ENCODE results near the gene TMSB4X.

The TMSB4X gene

DNA sequence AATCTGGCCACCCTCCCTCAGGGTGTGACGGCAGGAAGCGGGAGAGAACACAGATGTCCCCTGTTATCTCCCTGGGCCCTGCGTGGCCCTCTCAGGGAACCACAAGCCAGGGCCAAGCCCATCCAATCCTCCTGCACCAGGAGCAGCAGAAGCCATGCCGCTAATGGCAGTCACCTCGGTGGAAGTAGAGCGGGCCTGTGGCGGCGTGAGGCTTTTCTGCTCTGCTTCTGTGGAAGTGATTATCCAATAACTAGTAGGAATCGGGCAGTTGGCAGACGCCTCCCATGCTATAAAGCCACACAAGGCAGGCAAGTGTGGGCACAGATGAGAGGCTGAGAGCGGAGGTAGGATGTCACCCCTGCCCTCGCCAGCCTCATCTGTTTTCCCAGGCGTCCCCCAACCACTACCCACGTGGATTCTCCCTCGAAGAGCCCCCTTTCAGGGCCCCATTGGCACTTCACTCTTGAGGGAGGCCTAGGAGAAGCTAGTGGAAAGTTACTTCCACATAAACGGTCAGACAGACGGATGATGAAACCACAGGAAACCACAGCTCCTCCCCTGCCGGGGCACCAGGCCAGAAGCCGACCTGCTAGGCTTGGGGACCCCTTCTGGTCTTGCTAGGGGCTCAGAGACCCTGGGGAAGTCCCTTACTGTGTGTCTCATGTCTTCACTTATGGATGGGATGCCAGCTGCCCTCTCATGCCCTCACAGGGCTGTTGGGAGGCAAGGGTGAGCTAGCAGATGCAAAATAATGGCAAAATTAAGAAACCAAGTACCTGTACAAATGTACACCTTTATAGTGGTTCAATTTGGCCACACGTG is 18.8 kb upstream of the TMSB4X start:
- Histone ChIP-seq H3K4me2 (ENCODE audit: insufficient read depth, low read length) (peak overlapping the region; percentile 62), H3K9ac (ENCODE audit: low read depth, low read length) (peak overlapping the region; percentile 74), H2AFZ (ENCODE audit: low read depth, low read length) (no peak overlapping the region), H4K20me1 (ENCODE audit: insufficient read depth, low read length) (no peaks in the 10 kb centered on the region), H3K79me2 (ENCODE audit: insufficient read depth, low read length) (peaks cover 38% of the 10 kb centered on the region), H3K27ac (ENCODE audit: low read length) (peak overlapping the region; percentile 100), H3K27me3 (ENCODE audit: insufficient read depth, low read length, poor library complexity) (no peaks in the 10 kb centered on the region), H3K4me1 (ENCODE audit: insufficient read depth, low read length) (peaks cover 67% of the 10 kb centered on the region), H3K36me3 (ENCODE audit: insufficient read depth, low read length) (no peaks in the 10 kb centered on the region), H3K9me3 (ENCODE audit: insufficient read depth, low read length, severe bottlenecking) (no peaks in the 10 kb centered on the region), H3K4me3 (ENCODE audit: low read depth in 1 of 2, low read length in 2 of 2) (peak overlapping the region; percentile 26 to 54; a peak in 3 of 4 replicates)
- DNase-seq (peak; percentile 91), ATAC-seq (ENCODE audit: insufficient read depth, low read depth) (peak; percentile 66)
- no peak for TF ChIP-seq CTCF (IDR thresholded peaks at IDR 0.05; ENCODE audit: borderline replicate concordance, extremely low read depth, low read length, poor library complexity, severe bottlenecking)
- no peak for TF ChIP-seq EZH2 (IDR thresholded peaks at IDR 0.05; ENCODE audit: borderline replicate concordance, low read depth, low read length, severe bottlenecking)

- no peak for TF ChIP-seq CTCF (IDR thresholded peaks at IDR 0.05; ENCODE audit: borderline replicate concordance, extremely low read depth, low read length, poor library complexity, severe bottlenecking)
- TF ChIP-seq EZH2 (IDR thresholded peaks at IDR 0.05; ENCODE audit: borderline replicate concordance, low read depth, low read length, severe bottlenecking): no peak
- Histone ChIP-seq H3K36me3 (ENCODE audit: insufficient read depth, low read length) (no peaks in the 10 kb centered on the region), H3K79me2 (ENCODE audit: insufficient read depth, low read length) (peaks cover 33% of the 10 kb centered on the region), H3K4me1 (ENCODE audit: insufficient read depth, low read length) (peaks cover 60% of the 10 kb centered on the region), H3K4me3 (ENCODE audit: low read depth in 1 of 2, low read length in 2 of 2) (peak overlapping the region in 1 of 2 experiments; percentile 54; a peak in 2 of 4 replicates), H3K27me3 (ENCODE audit: insufficient read depth, low read length, poor library complexity) (no peaks in the 10 kb centered on the region), H3K9ac (ENCODE audit: low read depth, low read length) (peak overlapping the region; percentile 74), H3K27ac (ENCODE audit: low read length) (peak overlapping the region; percentile 100), H4K20me1 (ENCODE audit: insufficient read depth, low read length) (no peaks in the 10 kb centered on the region), H3K4me2 (ENCODE audit: insufficient read depth, low read length) (peak overlapping the region; percentile 62), H2AFZ (ENCODE audit: low read depth, low read length) (no peak overlapping the region), H3K9me3 (ENCODE audit: insufficient read depth, low read length, severe bottlenecking) (no peaks in the 10 kb centered on the region)
- DNase-seq (peak; percentile 80), ATAC-seq (ENCODE audit: insufficient read depth, low read depth) (peak; percentile 70)
Observed at GRCh38 chrX:12956704-12957534, 18.0 kb upstream of the TMSB4X start.

- peak overlapping the region; percentile 62 for H3K4me2 ChIP-seq (ENCODE audit: insufficient read depth, low read length)
- H3K9me3 ChIP-seq (ENCODE audit: insufficient read depth, low read length, severe bottlenecking): no peaks in the 10 kb centered on the region
- peaks cover 31% of the 10 kb centered on the region for H3K79me2 ChIP-seq (ENCODE audit: insufficient read depth, low read length)
- no peaks in the 10 kb centered on the region for H3K27me3 ChIP-seq (ENCODE audit: insufficient read depth, low read length, poor library complexity)
- H3K4me3 ChIP-seq (ENCODE audit: low read depth in 1 of 2, low read length in 2 of 2): peak overlapping the region in 1 of 2 experiments; percentile 42; a peak in 2 of 4 replicates
- peak overlapping the region; percentile 100 for H3K27ac ChIP-seq (ENCODE audit: low read length)
- no peak for TF ChIP-seq CTCF (IDR thresholded peaks at IDR 0.05; ENCODE audit: borderline replicate concordance, extremely low read depth, low read length, poor library complexity, severe bottlenecking)
- no peak for TF ChIP-seq EZH2 (IDR thresholded peaks at IDR 0.05; ENCODE audit: borderline replicate concordance, low read depth, low read length, severe bottlenecking)
- H3K36me3 ChIP-seq (ENCODE audit: insufficient read depth, low read length): no peaks in the 10 kb centered on the region
- no peaks in the 10 kb centered on the region for H4K20me1 ChIP-seq (ENCODE audit: insufficient read depth, low read length)
- no peak overlapping the region; the same call in 1 of the 2 replicates for H2AFZ ChIP-seq (ENCODE audit: low read depth, low read length)
- DNase-seq: no peak
- peaks cover 56% of the 10 kb centered on the region for H3K4me1 ChIP-seq (ENCODE audit: insufficient read depth, low read length)
- peak overlapping the region; percentile 74 for H3K9ac ChIP-seq (ENCODE audit: low read depth, low read length)
- no peak for ATAC-seq (ENCODE audit: insufficient read depth, low read depth)
Observed at GRCh38 chrX:12958059-12958458, 16.9 kb upstream of the TMSB4X start.

Data from DND-41 (cell line).